Activated naive CD8-positive, alpha-beta T cell treated with anti-CD3 and anti-CD28 coated beads for 36 hours (primary cell): ENCODE measurements around the gene NOVA2. TPM values are rescaled to one million over a fixed set of nuclear protein-coding genes. Genes with fewer than 3 reads are reported as not detected.

Experiments
- DNase-seq: peaks from one replicate; pipeline ENCODE4 v3.0.0; 2021
- H3K27ac Mint-ChIP-seq: one replicate; pipeline ENCODE4 v1.8.0; 2022; ENCODE audit warnings: mild to moderate bottlenecking, moderate library complexity, mixed read lengths
- H3K27me3 Mint-ChIP-seq: one replicate; pipeline ENCODE4 v1.8.0; 2022; ENCODE audit warnings: mild to moderate bottlenecking, mixed read lengths
- H3K36me3 Mint-ChIP-seq: one replicate; pipeline ENCODE4 v1.8.0; 2021; ENCODE audit warnings: mild to moderate bottlenecking, mixed read lengths
- H3K4me1 Mint-ChIP-seq: one replicate; pipeline ENCODE4 v1.8.0; 2021; ENCODE audit warnings: mixed read lengths
- H3K4me3 Mint-ChIP-seq: one replicate; pipeline ENCODE4 v1.8.0; 2022; ENCODE audit warnings: mild to moderate bottlenecking, moderate library complexity, mixed read lengths
- H3K9me3 Mint-ChIP-seq: one replicate; pipeline ENCODE4 v1.8.0; 2022; ENCODE audit warnings: mixed read lengths
- total RNA-seq, 2 experiments: library from RNA; stranded (reverse); gene quantifications; one replicate each; pipeline ENCODE4 v1.2.3, GENCODE V29; 2021

NOVA2 gene
- total RNA-seq, 2 experiments from 2014 or later = not detected

DNA sequence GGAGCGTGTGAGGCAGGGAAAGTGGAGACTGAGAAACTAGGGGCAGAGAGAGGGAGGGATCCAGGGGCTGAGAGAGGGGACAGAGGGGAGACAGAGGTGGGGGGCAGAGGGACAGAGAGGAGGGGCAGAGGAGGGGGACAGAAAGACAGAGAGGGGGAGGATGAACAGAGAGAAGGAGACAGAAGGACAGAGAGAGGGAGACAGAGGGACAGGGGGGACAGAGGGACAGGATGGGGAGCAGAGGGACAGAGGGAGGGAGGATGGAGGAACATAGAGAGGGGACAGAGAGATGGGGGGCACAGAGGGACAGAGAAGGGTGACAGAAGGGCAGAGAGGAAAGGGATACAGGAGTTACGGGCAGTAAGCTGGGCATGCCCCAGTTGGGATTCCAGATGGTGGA, 44.4 kb downstream of the NOVA2 start:
- H3K4me3 Mint-ChIP-seq = no peak overlapping the region
- H3K36me3 Mint-ChIP-seq = no peaks in the 10 kb centered on the region
- H3K27me3 Mint-ChIP-seq = peaks cover 41% of the 10 kb centered on the region

DNA sequence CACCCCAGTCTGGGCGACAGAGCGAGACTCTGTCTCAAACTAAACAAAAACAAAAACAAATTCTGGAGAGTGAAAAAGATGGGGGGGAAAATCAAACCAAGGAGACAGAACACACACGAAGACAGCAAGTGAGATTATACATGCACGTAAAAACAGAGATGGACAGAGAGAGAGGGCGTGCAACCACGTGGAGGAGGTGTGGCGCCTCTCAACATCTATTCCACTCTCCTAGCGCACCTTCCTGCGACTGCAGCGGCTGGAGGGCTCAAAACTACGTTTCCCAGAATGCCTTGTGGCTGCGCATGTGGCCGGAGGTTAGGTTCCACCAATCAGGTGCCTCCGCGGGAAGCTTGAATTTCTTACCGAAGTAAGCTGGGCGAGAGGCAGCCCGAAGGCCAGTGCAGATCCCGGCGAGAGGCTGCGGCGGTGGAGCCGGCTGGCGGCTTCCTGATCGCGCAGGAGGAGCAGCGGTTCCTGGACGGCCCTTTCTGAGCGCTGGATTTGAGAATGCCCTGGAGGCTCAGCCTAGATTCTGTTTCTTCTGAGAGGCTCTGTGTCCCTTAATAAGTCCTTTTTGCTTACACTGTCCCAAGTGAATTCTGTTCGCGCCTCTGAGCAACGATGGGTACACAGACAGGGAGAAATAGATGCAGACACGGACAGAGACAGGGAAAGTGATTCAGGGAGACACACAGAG, 46.0 kb downstream of the NOVA2 start:
- Mint-ChIP-seq H3K36me3 (no peaks in the 10 kb centered on the region), H3K27ac (no peak overlapping the region), H3K27me3 (peaks cover 25% of the 10 kb centered on the region), H3K9me3 (no peaks in the 10 kb centered on the region), H3K4me1 (peaks cover 5% of the 10 kb centered on the region), H3K4me3 (peak overlapping the region; percentile 74)
- DNase-seq = peak; percentile 87

More for the DNA sequence above, 44.4 kb downstream of the NOVA2 start:
- Mint-ChIP-seq H3K4me1 (peaks cover 5% of the 10 kb centered on the region), H3K9me3 (no peaks in the 10 kb centered on the region), H3K27ac (no peak overlapping the region)
- no peak for DNase-seq

DNA sequence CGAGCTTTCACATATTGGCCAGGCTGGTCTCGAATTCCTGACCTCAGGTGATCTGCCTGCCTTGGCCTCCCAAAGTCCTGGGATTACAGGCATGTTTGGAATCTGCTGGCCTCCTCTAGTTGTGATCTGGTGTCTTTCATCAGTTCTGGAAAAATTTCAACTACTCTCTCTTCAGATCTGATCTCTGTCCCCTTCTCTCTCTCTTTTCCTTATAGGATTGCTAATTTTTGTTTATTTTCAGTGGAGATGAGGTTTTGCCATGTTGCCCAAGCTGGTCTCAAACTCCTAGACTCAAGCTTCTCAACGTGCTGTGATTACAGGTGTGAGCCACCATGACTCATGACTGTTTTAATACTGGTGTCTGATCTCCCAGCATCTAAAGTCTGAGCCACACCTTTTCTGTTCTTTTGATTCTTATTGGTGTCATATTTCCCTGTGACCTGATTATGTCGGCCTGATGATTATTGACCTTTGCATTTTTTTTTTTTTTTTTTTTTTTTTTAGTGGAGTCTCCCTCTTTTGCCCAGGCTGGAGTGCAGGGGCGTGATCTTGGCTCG, 48.7 kb downstream of the NOVA2 start:
- no peaks in the 10 kb centered on the region for H3K9me3 Mint-ChIP-seq
- H3K4me3 Mint-ChIP-seq = no peak overlapping the region
- H3K27ac Mint-ChIP-seq = no peak overlapping the region
- H3K27me3 Mint-ChIP-seq = peaks cover 20% of the 10 kb centered on the region
- DNase-seq = no peak
- no peaks in the 10 kb centered on the region for H3K36me3 Mint-ChIP-seq
- peaks cover 9% of the 10 kb centered on the region for H3K4me1 Mint-ChIP-seq

DNA sequence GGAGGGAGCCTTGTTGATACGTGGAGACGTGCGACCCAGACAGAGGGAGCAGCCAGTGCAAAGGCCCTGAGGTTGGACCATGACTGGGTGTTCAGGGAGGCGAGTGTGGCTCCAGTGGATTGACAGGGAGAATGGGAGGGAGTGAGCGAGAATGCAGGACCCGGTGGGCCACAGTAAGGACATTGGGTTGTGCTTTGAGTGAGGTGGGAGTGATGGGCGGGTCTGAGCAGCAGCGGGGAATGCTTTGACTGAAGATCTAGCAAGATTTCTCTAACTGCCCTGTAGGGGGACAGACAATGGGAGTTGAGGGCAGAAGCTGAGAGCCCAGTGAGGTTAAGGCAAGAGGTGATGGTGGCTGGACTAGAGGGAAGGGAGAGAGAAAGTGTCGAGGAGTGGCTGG, 51.4 kb downstream of the NOVA2 start:
- no peaks in the 10 kb centered on the region for H3K9me3 Mint-ChIP-seq
- H3K4me3 Mint-ChIP-seq = no peak overlapping the region
- H3K4me1 Mint-ChIP-seq = peaks cover 4% of the 10 kb centered on the region
- H3K36me3 Mint-ChIP-seq = no peaks in the 10 kb centered on the region
- no peak overlapping the region for H3K27ac Mint-ChIP-seq
- H3K27me3 Mint-ChIP-seq = peaks cover 12% of the 10 kb centered on the region
- no peak for DNase-seq

DNA sequence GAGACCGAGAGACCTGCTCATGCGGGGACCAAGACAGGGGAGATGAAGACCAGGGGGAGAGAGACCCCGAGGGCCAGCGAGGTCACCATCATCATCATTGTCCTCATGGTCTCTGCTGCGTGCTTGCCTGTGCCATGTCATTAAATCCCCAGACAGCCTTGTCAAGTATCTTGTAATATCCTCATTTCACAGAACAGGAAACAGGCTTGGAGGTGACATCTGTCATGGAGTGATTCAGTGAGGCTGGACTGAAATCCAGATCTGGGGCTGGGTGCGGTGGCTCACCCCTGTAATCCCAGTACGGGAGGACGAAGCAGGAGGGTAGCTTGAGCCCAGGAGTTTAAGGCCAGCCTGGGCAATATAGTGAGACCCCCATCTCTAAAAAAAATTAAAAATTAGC, 53.2 kb downstream of the NOVA2 start:
- peaks cover 4% of the 10 kb centered on the region for H3K4me1 Mint-ChIP-seq
- H3K4me3 Mint-ChIP-seq = no peak overlapping the region
- no peak overlapping the region for H3K27ac Mint-ChIP-seq
- peaks cover 19% of the 10 kb centered on the region for H3K27me3 Mint-ChIP-seq
- DNase-seq = no peak
- H3K36me3 Mint-ChIP-seq = no peaks in the 10 kb centered on the region
- no peaks in the 10 kb centered on the region for H3K9me3 Mint-ChIP-seq

DNA sequence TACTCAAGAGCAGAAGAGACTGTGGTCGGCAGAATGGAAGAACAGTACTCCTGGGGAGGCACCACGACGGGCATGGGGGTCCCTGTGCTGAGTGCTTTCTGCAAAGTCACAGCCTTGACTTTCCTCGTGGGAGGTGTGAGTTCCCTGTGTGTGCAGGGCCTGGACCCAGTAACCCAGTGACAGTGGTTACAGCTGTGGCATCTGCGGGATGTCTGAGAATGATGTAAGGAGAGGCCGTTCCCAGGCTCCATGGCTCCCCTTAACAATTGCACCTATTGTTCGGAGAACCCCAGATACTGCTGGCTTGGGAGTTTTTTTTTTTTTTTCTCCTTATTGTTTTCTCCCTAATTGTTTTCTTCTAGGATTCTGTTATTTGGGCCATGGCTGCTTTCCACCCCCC, 54.0 kb downstream of the NOVA2 start:
- Mint-ChIP-seq H3K9me3 (no peaks in the 10 kb centered on the region), H3K36me3 (no peaks in the 10 kb centered on the region), H3K27me3 (peaks cover 22% of the 10 kb centered on the region), H3K27ac (no peak overlapping the region), H3K4me1 (peaks cover 4% of the 10 kb centered on the region), H3K4me3 (no peak overlapping the region)
- no peak for DNase-seq

DNA sequence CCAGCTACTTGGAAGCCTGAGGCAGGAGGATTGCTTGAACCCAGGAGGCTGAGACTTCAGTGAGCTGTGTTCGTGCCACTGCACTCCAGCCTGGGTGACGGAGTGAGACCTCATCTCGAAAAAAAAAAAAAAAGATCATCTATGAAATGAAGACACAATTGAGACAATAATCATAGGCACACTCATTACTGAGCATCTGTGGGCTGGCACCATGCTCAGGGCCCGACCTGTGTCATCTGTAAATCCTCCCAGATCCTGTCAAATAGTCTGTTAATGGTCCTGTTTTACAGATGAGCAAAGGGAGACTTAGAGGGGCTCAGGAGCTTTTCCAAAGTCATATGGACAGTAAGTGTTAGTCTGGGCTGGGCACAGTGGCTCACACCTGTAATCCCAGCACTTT, 54.9 kb downstream of the NOVA2 start:
- H3K9me3 Mint-ChIP-seq = no peaks in the 10 kb centered on the region
- no peak overlapping the region for H3K4me3 Mint-ChIP-seq
- DNase-seq = no peak
- H3K27ac Mint-ChIP-seq = no peak overlapping the region
- peaks cover 23% of the 10 kb centered on the region for H3K27me3 Mint-ChIP-seq
- H3K4me1 Mint-ChIP-seq = peaks cover 4% of the 10 kb centered on the region
- no peaks in the 10 kb centered on the region for H3K36me3 Mint-ChIP-seq

DNA sequence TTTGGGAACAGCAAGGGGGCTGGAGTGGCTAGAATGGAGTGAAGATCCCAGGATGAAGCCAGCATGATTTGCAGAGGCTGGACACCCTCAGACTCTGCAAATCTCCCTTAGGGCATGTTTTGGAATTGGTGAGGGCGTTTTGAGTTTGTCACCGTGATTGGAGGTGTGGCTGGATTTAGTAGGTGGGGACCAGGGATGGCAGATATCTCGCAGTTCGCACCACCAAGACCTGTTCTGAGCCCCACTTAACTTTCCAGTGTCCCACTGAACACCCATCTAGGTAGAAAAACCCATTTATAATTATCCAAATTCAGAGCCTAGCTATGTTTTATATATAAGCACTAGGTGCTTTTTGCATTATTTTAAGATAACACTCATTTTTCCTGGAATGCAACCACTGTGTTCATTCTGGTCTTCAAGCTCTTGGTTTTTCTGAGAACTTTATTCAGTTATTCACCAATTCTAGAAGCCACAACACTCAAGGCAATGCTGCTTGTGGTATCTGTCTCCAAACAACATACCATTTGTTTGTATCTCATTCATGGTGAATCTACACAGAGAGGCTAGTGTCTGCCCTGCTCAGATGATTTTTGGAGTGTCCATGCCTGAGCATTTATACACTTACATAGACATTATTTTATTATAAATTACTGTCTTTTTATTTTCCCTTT, 56.1 kb downstream of the NOVA2 start:
- Mint-ChIP-seq H3K27me3 (peaks cover 35% of the 10 kb centered on the region), H3K27ac (no peak overlapping the region)
- DNase-seq = no peak

DNA sequence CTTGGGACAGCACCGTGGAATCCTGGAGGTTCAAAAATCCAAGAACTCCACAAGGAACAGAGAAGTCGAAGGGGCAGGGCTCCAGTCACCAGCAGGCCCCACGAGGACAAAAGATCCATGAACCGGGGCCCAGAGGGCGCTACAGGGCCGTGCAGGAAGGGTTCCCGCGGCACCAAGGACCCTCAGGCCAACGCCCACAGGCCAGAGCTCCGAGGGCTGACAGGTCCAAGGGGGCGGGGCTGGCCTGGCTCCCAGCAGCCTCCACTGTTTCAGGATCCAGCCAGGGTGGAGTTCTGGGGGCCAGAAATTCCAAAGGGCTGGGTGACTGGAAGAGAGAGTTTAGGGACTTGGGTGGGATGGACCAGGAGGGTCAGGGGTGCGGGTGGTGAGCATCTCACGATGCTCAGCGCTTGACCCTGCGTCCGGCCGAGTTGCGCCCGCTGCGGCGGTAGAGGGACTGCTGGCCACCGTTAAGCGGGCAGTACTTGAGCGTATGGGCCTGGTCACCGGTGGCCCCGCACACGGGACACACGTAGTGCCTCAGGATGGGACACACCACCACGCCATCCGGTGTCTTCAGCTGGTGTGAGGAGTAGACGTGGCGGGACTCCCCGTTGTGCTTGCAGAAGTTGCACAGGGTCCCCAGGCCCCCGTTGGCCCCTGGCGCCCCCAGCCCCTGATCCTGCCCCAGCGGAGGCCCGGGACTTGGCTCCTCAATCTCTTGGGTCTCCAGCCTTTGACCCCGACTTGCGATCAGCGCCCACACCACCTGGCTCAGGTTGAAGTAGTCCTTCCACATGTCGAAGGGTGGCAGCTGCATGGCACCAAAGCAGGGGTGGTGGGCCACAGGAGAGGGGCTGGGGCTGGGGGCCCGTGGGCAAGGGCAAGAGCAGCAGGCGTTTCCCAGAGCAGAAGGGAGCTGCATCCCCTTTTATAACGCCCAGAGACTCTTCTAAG, 59.5 kb downstream of the NOVA2 start, which contains the start of gene NANOS2:
Gene NANOS2, minus strand, starts transcription at position 905 of the 957 bp plus-strand sequence. Its CDS starts 85 bp downstream, at position 820.
- Mint-ChIP-seq H3K27me3 (peaks cover 50% of the 10 kb centered on the region), H3K27ac (no peak within 1 kb of the TSS), H3K36me3 (no peaks in the 10 kb centered on the region), H3K9me3 (no peaks in the 10 kb centered on the region), H3K4me3 (no peak within 1 kb of the TSS), H3K4me1 (no peaks in the 10 kb centered on the region)
- DNase-seq = no peak

More for the DNA sequence above, 56.1 kb downstream of the NOVA2 start:
- Mint-ChIP-seq H3K9me3 (no peaks in the 10 kb centered on the region), H3K4me1 (peaks cover 4% of the 10 kb centered on the region), H3K4me3 (no peak overlapping the region), H3K36me3 (no peaks in the 10 kb centered on the region)

DNA sequence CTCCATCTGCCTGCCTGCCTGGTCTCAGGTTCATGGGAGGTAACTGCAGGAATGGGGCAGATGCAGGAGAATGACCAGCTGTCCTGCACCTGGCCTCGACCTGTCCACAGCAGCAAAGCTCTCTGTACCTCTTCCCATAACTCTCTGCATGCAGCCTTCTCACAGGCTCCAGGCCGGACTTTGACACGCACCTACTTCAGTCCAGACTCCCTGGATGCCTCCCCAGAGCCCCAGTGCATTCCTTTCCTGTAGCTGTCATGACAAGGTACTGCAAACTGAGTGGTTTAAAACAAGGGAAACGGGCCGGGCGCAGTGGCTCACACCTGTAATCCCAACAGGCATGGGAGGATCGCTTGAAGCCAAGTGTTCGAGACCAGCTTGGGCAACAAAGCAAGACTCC, 62.4 kb downstream of the NOVA2 start:
- no peak for DNase-seq
- Mint-ChIP-seq H3K9me3 (no peaks in the 10 kb centered on the region), H3K4me1 (no peaks in the 10 kb centered on the region), H3K4me3 (no peak overlapping the region), H3K27ac (no peak overlapping the region), H3K27me3 (peaks cover 39% of the 10 kb centered on the region), H3K36me3 (no peaks in the 10 kb centered on the region)

DNA sequence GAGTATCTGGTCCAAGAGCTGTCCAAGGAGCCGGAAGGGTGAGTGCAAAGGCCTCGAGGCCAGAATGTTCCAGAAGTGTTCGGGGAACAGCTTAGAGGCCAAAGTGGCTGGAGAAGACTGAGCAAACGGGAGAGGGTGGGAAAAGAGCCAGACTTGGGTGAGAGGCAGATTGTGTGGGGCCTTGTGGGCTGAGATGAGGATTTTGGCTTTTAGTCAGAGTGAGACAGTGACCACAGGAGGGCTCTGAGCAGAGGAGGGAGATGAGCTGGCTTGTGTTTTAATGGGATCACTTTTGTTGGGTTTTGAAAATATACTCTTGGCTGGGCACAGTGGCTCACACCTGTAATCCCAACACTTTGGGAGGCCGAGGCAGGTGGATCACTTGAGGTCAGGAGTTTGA, 64.7 kb downstream of the NOVA2 start:
- no peak for DNase-seq

DNA sequence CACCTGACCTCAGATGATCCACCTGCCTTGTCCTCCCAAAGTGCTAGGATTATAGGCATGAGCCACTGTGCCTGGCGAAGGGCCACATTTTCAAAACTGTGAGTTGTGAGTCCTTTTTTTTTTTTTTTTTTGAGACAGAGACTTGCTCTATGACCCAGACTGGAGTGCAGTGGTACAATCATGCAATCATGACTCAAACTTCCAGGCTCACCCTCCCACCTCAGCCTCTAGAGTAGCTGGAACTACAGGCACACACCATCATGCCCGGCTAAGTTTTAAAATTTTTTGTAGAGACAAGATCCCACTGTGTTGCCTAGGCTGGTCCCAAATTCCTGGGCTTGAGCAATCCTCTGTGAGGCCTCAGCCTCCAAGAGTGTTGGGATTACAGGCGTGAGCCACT, 67.4 kb downstream of the NOVA2 start:
- no peak overlapping the region for H3K27ac Mint-ChIP-seq

More for the DNA sequence above, 64.7 kb downstream of the NOVA2 start:
- Mint-ChIP-seq H3K27me3 (peaks cover 33% of the 10 kb centered on the region), H3K9me3 (no peaks in the 10 kb centered on the region), H3K4me1 (no peaks in the 10 kb centered on the region), H3K36me3 (no peaks in the 10 kb centered on the region), H3K27ac (no peak overlapping the region), H3K4me3 (no peak overlapping the region)

DNA sequence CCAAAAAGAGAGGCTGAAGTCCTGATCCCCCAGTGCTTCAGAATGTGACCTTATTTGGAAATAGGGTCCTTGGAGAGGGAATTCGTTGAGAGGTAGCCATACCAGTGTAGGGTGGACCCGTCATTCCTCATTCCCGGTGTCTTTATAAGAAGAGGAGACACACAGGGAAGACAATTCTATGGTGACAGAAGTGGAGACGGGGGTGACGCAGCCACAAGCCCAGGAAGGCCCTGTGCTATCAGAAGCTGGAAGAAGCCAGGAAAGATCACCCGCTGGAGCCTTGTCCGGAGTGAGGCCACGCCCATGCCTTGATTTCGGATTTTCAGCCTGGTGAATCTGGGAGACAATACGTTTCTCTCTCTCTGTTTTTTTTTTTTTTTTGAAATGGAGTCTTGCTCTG, 68.7 kb downstream of the NOVA2 start:
- H3K27ac Mint-ChIP-seq = no peak overlapping the region
- peaks cover 1% of the 10 kb centered on the region for H3K36me3 Mint-ChIP-seq
- no peaks in the 10 kb centered on the region for H3K9me3 Mint-ChIP-seq
- peaks cover 11% of the 10 kb centered on the region for H3K4me1 Mint-ChIP-seq
- no peak overlapping the region for H3K4me3 Mint-ChIP-seq
- DNase-seq = no peak
- peaks cover 4% of the 10 kb centered on the region for H3K27me3 Mint-ChIP-seq

More for the DNA sequence above, 67.4 kb downstream of the NOVA2 start:
- Mint-ChIP-seq H3K27me3 (peaks cover 14% of the 10 kb centered on the region), H3K4me1 (peaks cover 5% of the 10 kb centered on the region), H3K36me3 (no peaks in the 10 kb centered on the region), H3K4me3 (no peak overlapping the region), H3K9me3 (no peaks in the 10 kb centered on the region)
- DNase-seq = no peak

DNA sequence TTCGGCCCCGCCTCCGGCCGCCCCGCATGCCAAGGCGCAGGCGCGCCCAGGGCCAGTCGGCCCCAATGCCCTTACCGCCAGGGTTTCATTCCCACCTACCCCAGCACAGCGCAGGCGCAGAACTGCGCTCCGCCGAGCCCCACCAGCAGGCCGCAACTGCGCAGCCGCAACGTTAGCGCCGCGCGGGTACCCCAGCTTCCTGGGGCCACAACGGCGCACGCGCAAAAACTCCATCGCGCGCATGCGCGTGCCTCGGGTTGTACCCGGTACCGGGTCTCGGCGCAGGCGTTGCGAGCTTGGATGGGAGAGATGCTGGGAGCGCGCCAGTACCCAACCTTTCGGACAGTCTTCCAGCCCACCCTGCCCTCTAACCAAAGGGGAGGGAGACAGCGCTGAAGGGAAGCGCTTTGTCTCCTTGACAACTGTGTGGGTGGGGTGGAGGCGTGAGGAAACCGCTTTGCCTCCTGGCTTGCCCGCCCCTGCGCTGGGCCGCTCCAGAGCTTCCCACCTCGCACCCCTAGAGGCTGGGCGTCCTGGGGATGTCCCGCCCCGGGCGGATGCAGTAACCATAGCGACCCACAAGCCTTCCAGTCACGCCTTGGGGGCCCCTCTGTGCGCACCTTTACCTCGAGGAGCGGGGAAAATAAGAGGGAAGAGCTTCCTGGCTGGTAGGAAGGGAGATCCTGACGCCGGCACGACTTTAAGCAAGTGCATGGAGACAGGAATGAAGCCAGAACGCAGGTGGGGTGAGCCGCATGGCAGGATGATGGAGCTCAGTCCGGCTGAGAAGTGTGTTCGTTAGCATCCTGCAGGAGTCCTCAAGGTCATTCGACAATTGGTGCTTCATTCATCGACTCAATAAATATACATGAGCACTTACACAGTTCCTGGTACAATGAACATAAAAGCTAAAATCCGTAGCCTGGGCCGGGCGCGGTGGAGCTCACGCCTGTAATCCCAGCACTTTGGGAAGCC, 70.7 kb downstream of the NOVA2 start:
- H3K27ac Mint-ChIP-seq = peak overlapping the region; percentile 74
- H3K36me3 Mint-ChIP-seq = peaks cover 1% of the 10 kb centered on the region
- peaks cover 11% of the 10 kb centered on the region for H3K4me1 Mint-ChIP-seq
- DNase-seq = peak; percentile 99
- H3K4me3 Mint-ChIP-seq = peak overlapping the region; percentile 91
- no peaks in the 10 kb centered on the region for H3K9me3 Mint-ChIP-seq
- H3K27me3 Mint-ChIP-seq = no peaks in the 10 kb centered on the region
